ENCODE data around the gene B4GALNT1. TPM values are rescaled to one million over a fixed set of nuclear protein-coding genes. Genes with fewer than 3 reads are reported as not detected.
A peak's percentile ranks its signal among the peaks of the same experiment; 100 is the strongest.

The B4GALNT1 gene
- total and polyA plus RNA-seq, 9 of the 15 experiments (the other 6 are each of a cell fraction or from before 2014, with no cell fraction given), result 1.0 to 32.2 (median 9.8) TPM

GRCh38 chr12:57611108-57611826, 21.7 kb downstream of the B4GALNT1 start, which contains the start of gene ARHGEF25 (continued):
- TF ChIP-seq TFAP4 (CRISPR knock-in tag; IDR thresholded peaks at IDR 0.05; ENCODE audit: borderline replicate concordance) (0 out of 2 replicates have a peak, but pooled peaks have one; percentile 33), NUFIP1 (IDR thresholded peaks at IDR 0.05; ENCODE audit: partially characterized antibody) (no peak), HINFP (tag; conservative IDR thresholded peaks at IDR 0.05; ENCODE audit: low read depth) (no peak), CREB3 (tag; conservative IDR thresholded peaks at IDR 0.05; ENCODE audit: low read depth) (no peak), HDAC2 (IDR thresholded peaks at IDR 0.05) (no peak), CHCHD3 (CRISPR knock-in tag; IDR thresholded peaks at IDR 0.05) (no peak), ZNF140 (CRISPR knock-in tag; IDR thresholded peaks at IDR 0.05) (no peak), RFX7 (CRISPR knock-in tag; IDR thresholded peaks at IDR 0.05) (no peak), FOSL1 (tag; conservative IDR thresholded peaks at IDR 0.05) (no peak), SRSF3 (IDR thresholded peaks at IDR 0.05; ENCODE audit: insufficient read depth, low read length) (no peak), ZNF239 (CRISPR knock-in tag; IDR thresholded peaks at IDR 0.05) (no peak), ZNF3 (CRISPR knock-in tag; IDR thresholded peaks at IDR 0.05) (no peak), FOXJ2 (tag; IDR thresholded peaks at IDR 0.05) (no peak), ZBTB1 (CRISPR knock-in tag; IDR thresholded peaks at IDR 0.05; ENCODE audit: borderline replicate concordance, low read depth) (no peak), E2F5 (CRISPR knock-in tag; IDR thresholded peaks at IDR 0.05) (no peak), ZNF639 (CRISPR knock-in tag; conservative IDR thresholded peaks at IDR 0.05 in 1 of 2, IDR thresholded peaks at IDR 0.05 in 1 of 2) (no peak), ZNF589 (CRISPR knock-in tag; IDR thresholded peaks at IDR 0.05; ENCODE audit: low read depth) (no peak), TRIM24 (IDR thresholded peaks at IDR 0.05) (no peak), KLF1 (tag; IDR thresholded peaks at IDR 0.05) (no peak), DDX20 (tag; IDR thresholded peaks at IDR 0.05; ENCODE audit: low read depth) (no peak), HDAC6 (IDR thresholded peaks at IDR 0.05; ENCODE audit: low read depth, low read length) (no peak), EP400 (IDR thresholded peaks at IDR 0.05) (peak; percentile 77; the same call in 1 of the 2 replicates), BRCA1 (IDR thresholded peaks at IDR 0.05) (no peak), BRCA1 (CRISPR knock-in tag; IDR thresholded peaks at IDR 0.05) (no peak)
